ENCODE data around the gene STMP1. TPM values are rescaled to one million over a fixed set of nuclear protein-coding genes. Genes with fewer than 3 reads are reported as not detected.

STMP1 gene
- total and polyA plus RNA-seq, 11 donors, result 14.7 to 34.7 (median 29.2) TPM

DNA sequence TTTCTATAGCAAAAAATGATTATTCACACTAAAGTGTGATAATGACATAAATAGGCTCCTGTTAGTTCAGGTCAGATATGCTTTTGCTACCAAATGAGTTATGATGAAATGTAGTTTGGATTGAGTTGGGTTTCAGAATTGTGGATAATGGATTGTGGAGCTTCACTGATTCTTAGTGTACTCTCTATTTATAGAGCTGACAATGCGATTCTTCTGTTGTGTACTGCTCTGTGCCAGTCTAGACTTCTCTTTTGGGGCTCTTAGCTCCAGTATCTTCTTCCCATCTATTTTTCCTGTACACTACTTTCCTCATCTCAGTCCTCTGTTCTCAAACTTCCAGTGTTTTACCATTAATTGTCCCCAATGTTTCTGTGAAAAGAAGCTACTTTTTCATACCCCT lies 7.5 kb downstream of the STMP1 start:
- H3K27ac ChIP-seq, result peak overlapping the region in 9 of 12 donors; percentile 3 to 59 (median 23)
- peak in 3 of 4 donors; percentile 28 to 36 (median 33) for ATAC-seq

DNA sequence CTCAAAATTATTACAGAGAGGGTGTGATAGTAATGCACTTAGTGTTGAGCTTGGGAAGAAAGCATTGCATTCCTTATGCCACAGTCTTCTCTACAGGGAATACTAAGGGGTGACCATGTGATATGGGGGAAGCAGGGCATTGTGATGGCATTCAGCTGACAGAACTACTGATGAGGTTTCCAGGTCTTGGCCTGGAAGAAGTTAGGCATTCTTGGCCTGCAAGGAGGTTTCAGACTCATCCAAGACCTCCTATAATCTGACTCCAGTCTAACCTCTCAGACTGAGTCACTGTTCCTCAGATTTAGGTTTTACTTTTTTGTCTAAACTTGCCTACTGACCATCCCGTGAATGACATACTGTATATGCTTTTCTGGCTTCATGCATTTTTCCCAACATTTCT lies 7.9 kb downstream of the STMP1 start:
- no peaks in the 10 kb centered on the region for H3K9me3 ChIP-seq
- H3K27ac ChIP-seq, result peak overlapping the region in 9 of 12 donors; percentile 3 to 59 (median 23)
- H3K27me3 ChIP-seq, result no peaks in the 10 kb centered on the region
- H3K36me3 ChIP-seq, result peaks cover 0 to 23% (median 12%) of the 10 kb centered on the region in 9 donors
- ATAC-seq (peak in 3 of 4 donors; percentile 16 to 29 (median 26)), DNase-seq (no peak)
- intact Hi-C loops (cut with DNase I), result loop anchor here in 9 of 10 donors (5.0 to 10.0 kb wide), 8 partner anchors 77 to 342 kb away; partner anchors contain the start of gene FAM180A (in 1 of the 9)
- peaks cover 0 to 74% (median 39%) of the 10 kb centered on the region in 12 donors for H3K4me1 ChIP-seq
- H3K4me3 ChIP-seq, result no peak overlapping the region
- TF ChIP-seq, protein P1, sequence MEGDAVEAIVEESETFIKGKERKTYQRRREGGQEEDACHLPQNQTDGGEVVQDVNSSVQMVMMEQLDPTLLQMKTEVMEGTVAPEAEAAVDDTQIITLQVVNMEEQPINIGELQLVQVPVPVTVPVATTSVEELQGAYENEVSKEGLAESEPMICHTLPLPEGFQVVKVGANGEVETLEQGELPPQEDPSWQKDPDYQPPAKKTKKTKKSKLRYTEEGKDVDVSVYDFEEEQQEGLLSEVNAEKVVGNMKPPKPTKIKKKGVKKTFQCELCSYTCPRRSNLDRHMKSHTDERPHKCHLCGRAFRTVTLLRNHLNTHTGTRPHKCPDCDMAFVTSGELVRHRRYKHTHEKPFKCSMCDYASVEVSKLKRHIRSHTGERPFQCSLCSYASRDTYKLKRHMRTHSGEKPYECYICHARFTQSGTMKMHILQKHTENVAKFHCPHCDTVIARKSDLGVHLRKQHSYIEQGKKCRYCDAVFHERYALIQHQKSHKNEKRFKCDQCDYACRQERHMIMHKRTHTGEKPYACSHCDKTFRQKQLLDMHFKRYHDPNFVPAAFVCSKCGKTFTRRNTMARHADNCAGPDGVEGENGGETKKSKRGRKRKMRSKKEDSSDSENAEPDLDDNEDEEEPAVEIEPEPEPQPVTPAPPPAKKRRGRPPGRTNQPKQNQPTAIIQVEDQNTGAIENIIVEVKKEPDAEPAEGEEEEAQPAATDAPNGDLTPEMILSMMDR (IDR thresholded peaks at IDR 0.05), result no peak
- TF ChIP-seq POLR2A (IDR thresholded peaks at IDR 0.05), result no peak
- 41 to 49% (median 47%) methylated on average over 1 of the region's 1 CpG for WGBS, 4 donors

More for the DNA sequence above, 7.5 kb downstream of the STMP1 start:
- intact Hi-C loops (cut with DNase I), result loop anchor here in 9 of 10 donors (5.0 to 10.0 kb wide), 10 partner anchors 78 to 343 kb away; partner anchors contain the start of genes MTPN (in 2 of the 9) and FAM180A (in 1 of the 9)
- TF ChIP-seq, protein P1 (IDR thresholded peaks at IDR 0.05), result no peak
- TF ChIP-seq POLR2A (IDR thresholded peaks at IDR 0.05), result no peak
- Histone ChIP-seq H3K4me1 (peaks cover 0 to 73% (median 41%) of the 10 kb centered on the region in 12 donors), H3K36me3 (peaks cover 0 to 19% (median 8%) of the 10 kb centered on the region in 9 donors), H3K4me3 (no peak overlapping the region), H3K9me3 (no peaks in the 10 kb centered on the region), H3K27me3 (no peaks in the 10 kb centered on the region)
- no peak for DNase-seq
- 26 to 39% (median 36%) methylated on average over 1 of the region's 1 CpG for WGBS, 4 donors

DNA sequence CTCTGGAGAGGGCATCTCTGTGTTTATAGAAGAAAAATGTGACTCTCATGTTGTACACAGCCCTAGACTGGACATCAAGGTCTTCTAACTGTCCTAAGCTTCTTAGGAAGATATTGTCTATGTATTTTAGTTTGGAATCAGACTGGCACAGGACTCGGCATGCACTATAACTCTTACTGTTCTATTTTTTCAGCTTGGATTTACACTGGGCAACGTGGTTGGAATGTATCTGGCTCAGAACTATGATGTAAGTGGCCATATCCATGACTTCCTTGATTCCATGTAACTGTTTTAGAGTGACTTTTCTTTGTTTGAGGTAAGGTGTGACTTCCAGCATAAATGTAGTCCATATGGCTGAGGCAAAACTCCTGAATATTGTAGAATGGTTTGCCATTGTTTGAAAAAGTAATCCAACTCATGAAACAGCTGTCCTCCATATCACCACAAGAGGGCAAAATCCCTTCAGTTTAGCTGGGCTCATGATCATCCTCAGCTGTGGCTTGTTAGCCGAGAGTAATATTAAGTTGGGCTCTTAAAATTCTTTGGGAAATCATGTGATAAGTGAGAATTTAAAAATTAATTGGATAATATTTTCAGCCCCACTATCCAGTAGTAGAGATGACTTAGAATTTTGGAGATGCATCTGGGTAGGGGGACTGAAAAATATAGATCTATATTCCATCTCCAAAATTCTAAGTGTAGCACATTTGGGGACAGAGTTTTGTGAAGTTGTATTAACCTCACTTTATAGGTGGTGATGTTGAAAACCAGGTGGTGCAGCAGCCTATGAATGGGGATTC lies 10.4 kb downstream of the STMP1 start:
- peak overlapping the region in 10 of 12 donors; percentile 12 to 60 (median 36) for H3K27ac ChIP-seq
- no peak for TF ChIP-seq POLR2A (IDR thresholded peaks at IDR 0.05)
- TF ChIP-seq, protein P1 (IDR thresholded peaks at IDR 0.05), result peak; percentile 66 to 85 (median 80)
- intact Hi-C loops (cut with DNase I), result loop anchor here in 9 of 10 donors (2.0 to 10.0 kb wide), 9 partner anchors 75 to 340 kb away; partner anchors contain the start of gene FAM180A (in 1 of the 9)
- ATAC-seq (peak; percentile 73 to 81 (median 77)), DNase-seq (peak in 1 of 5 donors; percentile 25)
- no peaks in the 10 kb centered on the region for H3K27me3 ChIP-seq
- no peaks in the 10 kb centered on the region for H3K9me3 ChIP-seq
- H3K36me3 ChIP-seq, result peaks cover 0 to 44% (median 24%) of the 10 kb centered on the region in 9 donors
- 31 to 41% (median 40%) methylated on average over 3 of the region's 3 CpGs for WGBS, 4 donors
- peaks cover 0 to 57% (median 30%) of the 10 kb centered on the region in 12 donors for H3K4me1 ChIP-seq
- no peak overlapping the region for H3K4me3 ChIP-seq

GRCh38 chr7:135673360-135673706 lies 11.0 kb downstream of the STMP1 start:
- peak overlapping the region in 10 of 12 donors; percentile 7 to 60 (median 36) for H3K27ac ChIP-seq

More at GRCh38 chr7:135673360-135673706, 11.0 kb downstream of the STMP1 start:
- WGBS, 4 donors, result 54 to 61% (median 57%) methylated on average over 6 of the region's 6 CpGs
- Histone ChIP-seq H3K27me3 (no peaks in the 10 kb centered on the region), H3K9me3 (no peaks in the 10 kb centered on the region), H3K4me1 (peaks cover 0 to 59% (median 33%) of the 10 kb centered on the region in 12 donors), H3K4me3 (no peak overlapping the region), H3K36me3 (peaks cover 0 to 49% (median 29%) of the 10 kb centered on the region in 9 donors)
- no peak for ATAC-seq
- TF ChIP-seq, protein P1 (IDR thresholded peaks at IDR 0.05), result no peak
- intact Hi-C loops (cut with DNase I), result loop anchor here in 9 of 10 donors (2.0 to 10.0 kb wide), 9 partner anchors 74 to 339 kb away; partner anchors contain the start of gene FAM180A (in 1 of the 9)
- no peak for DNase-seq
